Mesodermal cell (in vitro differentiated cells): ENCODE measurements around the gene PRKAA1.
"Not testable (repeated sequence)": the region's sequence is repeated elsewhere in the genome, so short reads cannot be mapped to it uniquely, and the experiment has no call there.

Experiments
- H3K27ac ChIP-seq: 2 replicates; pipeline ENCODE4 v1.7.0; 2013; ENCODE audit warnings: mild to moderate bottlenecking, low read depth, low read length, moderate library complexity; ENCODE audit not compliant: severe bottlenecking
- H3K36me3 ChIP-seq: 2 replicates; pipeline ENCODE4 v1.7.1; 2013; ENCODE audit warnings: mild to moderate bottlenecking, low read length, moderate library complexity; ENCODE audit not compliant: control insufficient read depth, insufficient read depth
- H3K4me1 ChIP-seq: one replicate; pipeline ENCODE4 v1.7.1; 2013; ENCODE audit warnings: mild to moderate bottlenecking, low read length; ENCODE audit not compliant: insufficient read depth, control insufficient read depth, poor library complexity, severe bottlenecking
- H3K4me3 ChIP-seq: 2 replicates; pipeline ENCODE4 v1.7.0; 2013; ENCODE audit warnings: low read length, control low read depth, mild to moderate bottlenecking; ENCODE audit not compliant: insufficient read depth, poor library complexity, severe bottlenecking; ENCODE audit errors: extremely low read depth
- H3K9me3 ChIP-seq: 2 replicates; pipeline ENCODE4 v1.7.1; 2013; ENCODE audit warnings: mild to moderate bottlenecking, low read length, moderate library complexity; ENCODE audit not compliant: control insufficient read depth
- WGBS, 2 experiments: methylation state at CpG; one replicate each; pipeline ENCODE4 v1.1.5; 2013; ENCODE audit warnings: missing lambda C conversion rate in 2 of 2; ENCODE audit not compliant: insufficient coverage in 2 of 2; 5-methylcytosine and 5-hydroxymethylcytosine counted together

Gene PRKAA1

GRCh38 chr5:40791715-40792139 lies 6.4 kb downstream of the PRKAA1 start:
- peaks cover 33% of the 10 kb centered on the region for H3K36me3 ChIP-seq
- peaks cover 14% of the 10 kb centered on the region for H3K9me3 ChIP-seq
- WGBS, 2 experiments, result 100% methylated on average over 1 of the region's 3 CpGs; no CpG with 5 or more reads in 1 of the 2 experiments
- H3K27ac ChIP-seq, result no peak overlapping the region
- no peaks in the 10 kb centered on the region for H3K4me1 ChIP-seq
- no peak overlapping the region for H3K4me3 ChIP-seq

- 83% methylated on average over 1 of the region's 3 CpGs; no CpG with 5 or more reads in 1 of the 2 experiments for WGBS, 2 experiments
- Histone ChIP-seq H3K4me3 (no peak overlapping the region), H3K4me1 (no peaks in the 10 kb centered on the region), H3K36me3 (peaks cover 36% of the 10 kb centered on the region), H3K27ac (no peak overlapping the region), H3K9me3 (peaks cover 14% of the 10 kb centered on the region)
Observed at GRCh38 chr5:40790947-40791593, 7.1 kb downstream of the PRKAA1 start.

- peaks cover 24% of the 10 kb centered on the region for H3K36me3 ChIP-seq
- not testable (repeated sequence) for H3K27ac ChIP-seq, H3K4me1 ChIP-seq, H3K4me3 ChIP-seq
- peaks cover 14% of the 10 kb centered on the region for H3K9me3 ChIP-seq
- WGBS, 2 experiments, result 97 to 100% methylated on average over 2 to 5 of the region's 5 CpGs
Observed at GRCh38 chr5:40788941-40789340, 9.2 kb downstream of the PRKAA1 start.

- WGBS, 2 experiments, result no CpG with 5 or more reads among the region's 1 CpG
- peaks cover 14% of the 10 kb centered on the region for H3K9me3 ChIP-seq
Observed at GRCh38 chr5:40787986-40788385, 10.2 kb downstream of the PRKAA1 start.

GRCh38 chr5:40786664-40787063 lies 11.5 kb downstream of the PRKAA1 start:
- WGBS, 2 experiments, result 100% methylated on average over 1 of the region's 3 CpGs; no CpG with 5 or more reads in 1 of the 2 experiments
- H3K36me3 ChIP-seq, result peaks cover 24% of the 10 kb centered on the region
- H3K27ac ChIP-seq, result not testable (repeated sequence)

More at GRCh38 chr5:40787986-40788385, 10.2 kb downstream of the PRKAA1 start:
- peaks cover 24% of the 10 kb centered on the region for H3K36me3 ChIP-seq
- no peaks in the 10 kb centered on the region for H3K4me1 ChIP-seq
- H3K27ac ChIP-seq, result no peak overlapping the region
- H3K4me3 ChIP-seq, result no peak overlapping the region

GRCh38 chr5:40784916-40785315 lies 13.3 kb downstream of the PRKAA1 start:
- Histone ChIP-seq H3K4me3 (no peak overlapping the region), H3K27ac (no peak overlapping the region), H3K9me3 (peaks cover 14% of the 10 kb centered on the region), H3K36me3 (peaks cover 28% of the 10 kb centered on the region), H3K4me1 (no peaks in the 10 kb centered on the region)
- WGBS, 2 experiments, result no CpG with 5 or more reads among the region's 1 CpG

More at GRCh38 chr5:40786664-40787063, 11.5 kb downstream of the PRKAA1 start:
- H3K4me3 ChIP-seq, H3K4me1 ChIP-seq: not testable (repeated sequence)
- H3K9me3 ChIP-seq, result peaks cover 14% of the 10 kb centered on the region

- Histone ChIP-seq H3K9me3 (peaks cover 14% of the 10 kb centered on the region), H3K4me1 (no peaks in the 10 kb centered on the region), H3K36me3 (peaks cover 23% of the 10 kb centered on the region), H3K4me3 (no peak overlapping the region), H3K27ac (no peak overlapping the region)
- 100% methylated on average over 1 of the region's 1 CpG for WGBS, 2 experiments
Observed at GRCh38 chr5:40784027-40784653, 14.0 kb downstream of the PRKAA1 start.

GRCh38 chr5:40781843-40782409 lies 16.2 kb downstream of the PRKAA1 start:
- Histone ChIP-seq H3K36me3 (peaks cover 8% of the 10 kb centered on the region), H3K4me1 (no peaks in the 10 kb centered on the region), H3K27ac (no peak overlapping the region), H3K4me3 (no peak overlapping the region), H3K9me3 (no peaks in the 10 kb centered on the region)

GRCh38 chr5:40780858-40781257 lies 17.3 kb downstream of the PRKAA1 start:
- 90 to 100% methylated on average over 1 to 2 of the region's 3 CpGs for WGBS, 2 experiments
- peaks cover 13% of the 10 kb centered on the region for H3K36me3 ChIP-seq
- no peak overlapping the region for H3K4me3 ChIP-seq
- no peaks in the 10 kb centered on the region for H3K9me3 ChIP-seq
- H3K4me1 ChIP-seq, result no peaks in the 10 kb centered on the region
- H3K27ac ChIP-seq, result no peak overlapping the region

- Histone ChIP-seq H3K36me3 (peaks cover 19% of the 10 kb centered on the region), H3K4me1 (no peaks in the 10 kb centered on the region), H3K4me3 (no peak overlapping the region), H3K9me3 (no peaks in the 10 kb centered on the region), H3K27ac (no peak overlapping the region)
- WGBS, 2 experiments, result 100% methylated on average over 1 of the region's 5 CpGs
Observed at GRCh38 chr5:40780199-40780598, 18.0 kb downstream of the PRKAA1 start.

GRCh38 chr5:40779561-40779960 lies 18.6 kb downstream of the PRKAA1 start:
- Histone ChIP-seq H3K4me3 (no peak overlapping the region), H3K9me3 (no peaks in the 10 kb centered on the region), H3K4me1 (no peaks in the 10 kb centered on the region), H3K27ac (no peak overlapping the region), H3K36me3 (peaks cover 26% of the 10 kb centered on the region)
- 91 to 100% methylated on average over 5 of the region's 6 CpGs for WGBS, 2 experiments
